GM12872 (cell line): ENCODE measurements around the gene SINHCAF.

Experiments
- CTCF ChIP-seq: IDR thresholded peaks from 3 replicates; pipeline ENCODE4 v1.5.1; 2011; ENCODE audit warnings: low read depth, mild to moderate bottlenecking, low read length, moderate library complexity; ENCODE audit not compliant: insufficient read depth

The SINHCAF gene

GRCh38 chr12:31280183-31280582 is 45.8 kb downstream of the SINHCAF start:
- TF ChIP-seq CTCF: no peak

GRCh38 chr12:31279390-31279924 is 46.5 kb downstream of the SINHCAF start:
- TF ChIP-seq CTCF: no peak

- TF ChIP-seq CTCF: no peak
These were observed 47.1 kb downstream of the SINHCAF start for GRCh38 chr12:31278832-31279231.

- no peak for TF ChIP-seq CTCF
These were observed 47.5 kb downstream of the SINHCAF start for GRCh38 chr12:31278424-31278823.

GRCh38 chr12:31277081-31277480 is 48.9 kb downstream of the SINHCAF start:
- no peak for TF ChIP-seq CTCF

- no peak for TF ChIP-seq CTCF
These were observed 50.5 kb downstream of the SINHCAF start for GRCh38 chr12:31275491-31275890.

- no peak for TF ChIP-seq CTCF
These were observed 51.2 kb downstream of the SINHCAF start for GRCh38 chr12:31274520-31275300.
